ENCODE data around the gene ODAM. TPM values are rescaled to one million over a fixed set of nuclear protein-coding genes. Genes with fewer than 3 reads are reported as not detected.

ODAM gene
- total and polyA plus RNA-seq, 2 of the 8 experiments (the other 6 are each of a cell fraction or from before 2014, with no cell fraction given), result 0.21 TPM; not detected in 1

DNA sequence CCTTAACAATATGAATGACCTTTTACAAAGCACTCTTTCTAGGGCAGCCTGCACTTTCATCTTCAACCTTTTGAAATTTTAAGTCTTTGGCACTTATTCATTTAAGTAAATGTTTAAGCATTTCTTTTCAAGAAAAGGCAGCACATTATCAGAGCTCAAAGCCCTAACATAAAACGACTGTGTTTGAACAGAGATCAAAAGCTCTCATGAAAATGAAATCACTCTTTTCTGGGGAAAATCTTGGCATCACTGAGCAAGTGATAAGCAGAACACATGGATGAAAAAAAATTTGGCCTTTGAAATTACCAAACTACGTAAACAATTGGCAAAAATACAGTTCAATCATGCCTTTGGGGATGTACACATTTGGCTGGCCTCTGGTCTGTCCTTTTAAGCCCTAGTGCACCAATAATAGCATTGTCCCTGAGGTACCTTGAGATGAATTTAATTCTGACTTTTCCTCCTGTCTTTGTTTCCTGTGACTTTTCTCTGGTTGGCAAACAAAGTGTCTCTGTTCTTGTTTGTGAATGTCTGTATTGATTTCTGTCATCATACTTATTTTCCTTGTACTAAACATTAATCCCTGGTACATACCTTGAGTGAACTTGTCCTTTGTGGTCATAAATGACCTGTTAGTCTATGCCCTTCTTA, 12.9 kb upstream of the ODAM start:
- no peak overlapping the region for H2BK120ac ChIP-seq (replicated peaks; ENCODE audit: low read depth, low read length)
- H3K14ac ChIP-seq (ENCODE audit: insufficient read length), result no peak overlapping the region
- no peaks in the 10 kb centered on the region for H3K9me3 ChIP-seq (ENCODE audit: insufficient read depth in 2 of 2, low read depth in 1 of 2, low read length in 1 of 2)
- no peak overlapping the region for H3K23ac ChIP-seq (ENCODE audit: insufficient read length)
- 83% methylated on average over 2 of the region's 2 CpGs; no CpG with 5 or more reads in 1 of the 2 experiments for WGBS, 2 experiments (ENCODE audit: extremely low coverage in 1 of 2, insufficient coverage in 1 of 2, insufficient read length in 1 of 2, insufficient replicate concordance in 2 of 2, low coverage in 1 of 2, low lambda C conversion rate in 2 of 2, missing lambda C conversion rate in 1 of 2)
- TF ChIP-seq RXRA (IDR thresholded peaks at IDR 0.05; ENCODE audit: insufficient read depth, low read depth, low read length), result no peak
- no peak for TF ChIP-seq TBP (IDR thresholded peaks at IDR 0.05; ENCODE audit: low read depth, low read length)
- no peak for TF ChIP-seq SP2 (IDR thresholded peaks at IDR 0.05; ENCODE audit: low read length)
- TF ChIP-seq SP1 (IDR thresholded peaks at IDR 0.05; ENCODE audit: low read depth, low read length), result no peak
- no peak for TF ChIP-seq SIN3A (conservative IDR thresholded peaks at IDR 0.05 in 1 of 2, IDR thresholded peaks at IDR 0.05 in 1 of 2; ENCODE audit: low read depth in 1 of 2, low read length in 2 of 2)
- TF ChIP-seq FOSL1 (IDR thresholded peaks at IDR 0.05; ENCODE audit: insufficient read depth, low read depth, low read length), result no peak
- H2BK5ac ChIP-seq (ENCODE audit: low read depth, low read length), result no peak overlapping the region
- H2AK5ac ChIP-seq (ENCODE audit: low read depth, low read length), result no peak overlapping the region
- H3K56ac ChIP-seq (replicated peaks; ENCODE audit: insufficient read length, low read depth, low read length), result no peak overlapping the region
- no peaks in the 10 kb centered on the region for H3K4me1 ChIP-seq (replicated peaks in 1 of 4; ENCODE audit: control insufficient read depth in 3 of 4, insufficient read depth in 4 of 4, low read length in 3 of 4)
- CTCF ChIA-PET (ENCODE audit: partially characterized antibody), result interaction anchor here (0.6 to 3.3 kb wide), 21 partner anchors 10 to 1954 kb away, joined by 3 to 13 read pairs (median 4); partner anchors contain the start of gene ODAM
- H3K9ac ChIP-seq (replicated peaks in 1 of 4; ENCODE audit: extremely low read depth in 1 of 4, low read depth in 3 of 4, low read length in 3 of 4), result no peak overlapping the region
- no peak overlapping the region for H3K27ac ChIP-seq (ENCODE audit: low read depth, low read length)
- FAIRE-seq, result no peak
- H2BK12ac ChIP-seq (ENCODE audit: low read depth, low read length), result no peak overlapping the region
- no peak for DNase-seq (ENCODE audit: low read depth in 1 of 2, low spot score in 2 of 2)
- no peak overlapping the region for H4K91ac ChIP-seq (replicated peaks; ENCODE audit: insufficient read length, low read length)
- H3K4ac ChIP-seq (replicated peaks; ENCODE audit: insufficient read length, low read depth, low read length), result no peak overlapping the region
- no peak overlapping the region for H2BK15ac ChIP-seq (ENCODE audit: low read length)
- no peak overlapping the region for H3K18ac ChIP-seq (ENCODE audit: extremely low read depth, low read length)
- H2BK20ac ChIP-seq (ENCODE audit: low read length), result no peak overlapping the region
- no peak overlapping the region for H4K5ac ChIP-seq (ENCODE audit: insufficient read length, low read depth, low read length)
- H3K79me1 ChIP-seq (ENCODE audit: low read depth, low read length), result no peaks in the 10 kb centered on the region
- no peaks in the 10 kb centered on the region for H3K27me3 ChIP-seq (replicated peaks in 1 of 4; ENCODE audit: control insufficient read depth in 3 of 4, extremely low read depth in 1 of 4, insufficient read depth in 3 of 4, low read length in 3 of 4)
- H4K20me1 ChIP-seq (replicated peaks in 1 of 2; ENCODE audit: control insufficient read depth in 1 of 2, insufficient read depth in 2 of 2, low read length in 2 of 2), result no peaks in the 10 kb centered on the region
- POLR2A ChIA-PET (ENCODE audit: partially characterized antibody), result no interaction called here
- H3K4me2 ChIP-seq (ENCODE audit: insufficient read depth in 1 of 2, low read depth in 2 of 2, low read length in 2 of 2), result no peak overlapping the region
- H3K79me2 ChIP-seq (ENCODE audit: control insufficient read depth in 1 of 2, insufficient read depth in 2 of 2, low read length in 2 of 2), result no peaks in the 10 kb centered on the region
- H2AFZ ChIP-seq (ENCODE audit: low read length), result peak overlapping the region; percentile 63; the same call in 1 of the 2 replicates
- H3K4me3 ChIP-seq (ENCODE audit: extremely low read depth in 1 of 4, insufficient read depth in 2 of 4, low read depth in 3 of 4, low read length in 4 of 4), result no peak overlapping the region
- peaks cover 4% of the 10 kb centered on the region; the same call in 1 of the 2 replicates for H3K23me2 ChIP-seq (ENCODE audit: low read depth, low read length)
- no peaks in the 10 kb centered on the region for H3K36me3 ChIP-seq (ENCODE audit: control insufficient read depth in 2 of 4, insufficient read depth in 4 of 4, low read length in 3 of 4)
- H4K8ac ChIP-seq (ENCODE audit: extremely low read depth, insufficient read depth, low read length), result no peak overlapping the region
